ENCODE measurements around the gene NTMT1.
A peak's percentile ranks its signal among the peaks of the same experiment; 100 is the strongest.

Gene NTMT1

DNA sequence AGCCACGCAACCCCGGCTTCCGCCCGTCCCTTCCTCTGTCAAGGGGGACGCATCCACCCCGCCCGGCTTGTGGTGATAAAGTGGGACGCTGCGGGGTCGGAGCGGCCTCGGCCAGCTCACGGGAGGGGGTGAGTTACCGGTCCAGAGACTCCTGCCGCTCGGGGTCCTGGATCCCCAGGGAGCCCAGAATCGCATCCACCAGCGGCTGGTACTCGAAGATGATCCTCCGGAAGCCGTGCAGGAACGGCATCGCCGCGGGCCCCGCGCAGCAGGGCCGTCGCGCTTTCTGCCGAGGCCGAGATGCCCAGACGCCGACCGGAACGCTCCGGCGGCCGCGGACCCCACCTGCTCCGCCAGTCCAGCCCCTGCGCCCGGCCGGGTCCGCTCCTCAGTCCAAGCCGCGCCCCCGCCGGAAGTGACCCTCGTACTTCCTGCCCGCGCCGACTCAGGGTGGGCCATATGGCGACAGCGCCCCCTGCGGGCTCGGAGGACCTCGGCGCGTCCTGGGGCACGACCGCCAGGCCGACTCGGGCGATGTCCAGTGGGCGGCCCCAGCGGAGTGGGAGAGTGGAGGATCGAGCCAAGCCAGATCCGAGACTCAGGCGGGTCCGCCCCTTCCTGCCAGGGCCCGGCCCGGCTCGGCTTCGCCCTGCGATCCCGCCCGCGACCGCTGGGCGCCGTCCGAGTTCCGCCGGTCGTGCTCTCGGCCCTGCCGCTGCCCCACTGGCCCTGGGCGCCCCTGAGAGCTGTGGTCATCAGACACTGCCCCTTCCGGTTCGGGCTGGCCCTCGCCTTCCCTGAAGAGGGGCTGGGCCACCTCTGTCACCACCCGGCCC lies 16.0 kb downstream of the NTMT1 start, which contains the start of gene ASB6:
TSS of gene ASB6 (minus strand) at position 402 of the 836 bp plus-strand sequence. CDS start at position 250, 152 bp downstream.
- peaks cover 26% of the 10 kb centered on the region for H3K36me3 ChIP-seq (ENCODE audit: insufficient read depth, low read length)
- H3K4me1 ChIP-seq (ENCODE audit: insufficient read depth, low read length): peaks cover 21% of the 10 kb centered on the region
- H3K4me3 ChIP-seq (ENCODE audit: low read depth in 1 of 2, low read length in 2 of 2): peak within 1 kb of the TSS; percentile 87 to 88
- peak within 1 kb of the TSS; percentile 53 for H3K9ac ChIP-seq (ENCODE audit: low read length)
- no peaks in the 10 kb centered on the region for H3K27me3 ChIP-seq (ENCODE audit: control insufficient read depth in 1 of 2, insufficient read depth in 2 of 2, low read length in 2 of 2)
- H3K27ac ChIP-seq (ENCODE audit: low read depth, low read length): peak within 1 kb of the TSS; percentile 86
- H3K9me3 ChIP-seq (ENCODE audit: low read length): no peaks in the 10 kb centered on the region

DNA sequence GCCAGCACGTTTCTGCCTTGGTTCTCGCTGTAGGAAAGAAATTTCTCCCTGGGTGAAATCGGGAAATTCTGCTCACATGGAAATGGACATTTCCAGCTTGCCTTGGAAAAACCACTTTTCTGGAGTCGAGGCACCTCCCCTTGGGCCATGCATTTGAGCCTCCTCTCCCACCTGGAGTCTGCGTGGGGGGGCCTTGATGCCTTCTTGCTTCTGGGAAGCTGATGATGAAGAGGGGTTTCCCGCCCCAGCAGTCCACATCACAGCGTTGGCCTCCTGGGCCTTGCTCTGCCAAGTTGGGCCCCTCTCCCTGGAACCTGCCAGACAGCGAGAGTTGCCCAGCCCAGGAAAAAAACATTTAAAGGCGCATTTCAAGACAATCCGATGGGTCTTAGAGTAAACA lies 17.7 kb downstream of the NTMT1 start:
- no peaks in the 10 kb centered on the region for H3K27me3 ChIP-seq (ENCODE audit: control insufficient read depth in 1 of 2, insufficient read depth in 2 of 2, low read length in 2 of 2)
- no peak overlapping the region for H3K4me3 ChIP-seq (ENCODE audit: low read depth in 1 of 2, low read length in 2 of 2)
- no peaks in the 10 kb centered on the region for H3K9me3 ChIP-seq (ENCODE audit: low read length)
- H3K27ac ChIP-seq (ENCODE audit: low read depth, low read length): no peak overlapping the region
- H3K4me1 ChIP-seq (ENCODE audit: insufficient read depth, low read length): peaks cover 21% of the 10 kb centered on the region
- peaks cover 8% of the 10 kb centered on the region for H3K36me3 ChIP-seq (ENCODE audit: insufficient read depth, low read length)
- no peak overlapping the region for H3K9ac ChIP-seq (ENCODE audit: low read length)

GRCh38 chr9:129644365-129644764 lies 18.4 kb downstream of the NTMT1 start:
- Histone ChIP-seq H3K36me3 (ENCODE audit: insufficient read depth, low read length) (peaks cover 2% of the 10 kb centered on the region), H3K4me3 (ENCODE audit: low read depth in 1 of 2, low read length in 2 of 2) (no peak overlapping the region), H3K9me3 (ENCODE audit: low read length) (no peaks in the 10 kb centered on the region), H3K4me1 (ENCODE audit: insufficient read depth, low read length) (peaks cover 21% of the 10 kb centered on the region), H3K27ac (ENCODE audit: low read depth, low read length) (no peak overlapping the region), H3K27me3 (ENCODE audit: control insufficient read depth in 1 of 2, insufficient read depth in 2 of 2, low read length in 2 of 2) (no peaks in the 10 kb centered on the region), H3K9ac (ENCODE audit: low read length) (no peak overlapping the region)

DNA sequence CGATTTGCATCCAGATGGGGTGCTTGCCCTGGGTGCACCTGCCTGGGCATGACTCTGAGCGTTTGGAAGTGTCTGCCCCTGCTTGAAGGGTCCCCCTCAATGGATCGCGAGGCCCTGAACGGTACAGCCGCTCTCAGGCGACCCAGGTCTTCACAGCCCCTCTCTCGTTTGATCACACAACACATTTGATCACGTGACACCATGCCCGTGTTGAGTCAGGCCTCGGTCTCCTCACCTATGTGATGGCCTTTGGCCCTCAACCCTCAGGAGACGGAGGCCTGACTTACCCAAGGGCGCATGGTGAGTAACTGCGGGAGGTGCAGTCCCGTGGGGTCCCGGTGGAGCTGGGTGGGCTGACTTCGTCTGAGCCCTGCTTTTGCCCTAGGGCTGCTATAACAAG lies 18.9 kb downstream of the NTMT1 start:
- H3K36me3 ChIP-seq (ENCODE audit: insufficient read depth, low read length): no peaks in the 10 kb centered on the region
- no peak overlapping the region for H3K4me3 ChIP-seq (ENCODE audit: low read depth in 1 of 2, low read length in 2 of 2)
- H3K9me3 ChIP-seq (ENCODE audit: low read length): no peaks in the 10 kb centered on the region
- peaks cover 18% of the 10 kb centered on the region for H3K4me1 ChIP-seq (ENCODE audit: insufficient read depth, low read length)
- H3K27me3 ChIP-seq (ENCODE audit: control insufficient read depth in 1 of 2, insufficient read depth in 2 of 2, low read length in 2 of 2): no peaks in the 10 kb centered on the region
- no peak overlapping the region for H3K9ac ChIP-seq (ENCODE audit: low read length)
- H3K27ac ChIP-seq (ENCODE audit: low read depth, low read length): no peak overlapping the region

DNA sequence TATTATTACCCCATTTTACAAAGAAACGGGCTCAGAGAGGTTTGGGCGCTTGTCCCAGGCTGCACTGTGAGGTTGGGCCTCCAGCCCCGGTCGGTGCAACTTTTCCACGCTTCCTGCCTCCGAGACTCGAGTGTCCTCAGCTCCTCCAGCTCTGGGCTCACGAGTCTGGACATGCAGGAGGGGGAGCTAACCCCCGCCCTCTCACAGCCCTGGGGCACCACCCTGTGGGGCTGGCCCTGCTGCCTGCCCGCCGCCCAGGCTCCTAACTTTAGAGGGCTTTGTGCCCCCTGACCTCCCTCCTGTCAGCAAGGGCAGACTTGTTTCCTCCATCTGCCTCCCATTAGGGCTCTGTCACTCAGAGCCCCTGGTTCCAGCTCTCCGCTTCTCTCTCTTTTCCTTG lies 20.3 kb downstream of the NTMT1 start:
- no peak overlapping the region for H3K4me3 ChIP-seq (ENCODE audit: low read depth in 1 of 2, low read length in 2 of 2)
- H3K4me1 ChIP-seq (ENCODE audit: insufficient read depth, low read length): peaks cover 5% of the 10 kb centered on the region
- no peaks in the 10 kb centered on the region for H3K9me3 ChIP-seq (ENCODE audit: low read length)
- H3K27me3 ChIP-seq (ENCODE audit: control insufficient read depth in 1 of 2, insufficient read depth in 2 of 2, low read length in 2 of 2): no peaks in the 10 kb centered on the region
- no peak overlapping the region for H3K27ac ChIP-seq (ENCODE audit: low read depth, low read length)
- H3K9ac ChIP-seq (ENCODE audit: low read length): no peak overlapping the region
- no peaks in the 10 kb centered on the region for H3K36me3 ChIP-seq (ENCODE audit: insufficient read depth, low read length)

GRCh38 chr9:129646654-129647053 lies 20.7 kb downstream of the NTMT1 start:
- Histone ChIP-seq H3K4me1 (ENCODE audit: insufficient read depth, low read length) (peaks cover 4% of the 10 kb centered on the region), H3K27me3 (ENCODE audit: control insufficient read depth in 1 of 2, insufficient read depth in 2 of 2, low read length in 2 of 2) (no peaks in the 10 kb centered on the region), H3K27ac (ENCODE audit: low read depth, low read length) (no peak overlapping the region), H3K4me3 (ENCODE audit: low read depth in 1 of 2, low read length in 2 of 2) (no peak overlapping the region), H3K9me3 (ENCODE audit: low read length) (no peaks in the 10 kb centered on the region), H3K36me3 (ENCODE audit: insufficient read depth, low read length) (no peaks in the 10 kb centered on the region), H3K9ac (ENCODE audit: low read length) (no peak overlapping the region)

DNA sequence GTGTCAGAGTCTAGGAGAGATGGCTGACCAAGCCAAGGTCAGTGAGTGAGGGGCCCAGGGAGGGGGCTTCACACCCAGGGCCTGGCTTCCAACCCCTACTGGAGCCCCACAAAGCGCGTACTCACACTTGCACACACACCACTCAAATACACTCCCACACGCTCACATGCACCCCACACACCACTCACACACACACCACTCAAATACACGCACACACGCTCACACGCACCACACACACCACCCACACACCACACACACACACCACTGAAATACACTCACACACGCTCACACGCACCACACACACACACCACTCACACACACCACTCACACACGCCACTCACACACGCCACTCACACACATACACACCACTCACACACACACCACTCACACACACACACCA lies 21.7 kb downstream of the NTMT1 start:
- Histone ChIP-seq H3K27me3 (ENCODE audit: control insufficient read depth in 1 of 2, insufficient read depth in 2 of 2, low read length in 2 of 2) (no peaks in the 10 kb centered on the region), H3K4me1 (ENCODE audit: insufficient read depth, low read length) (peaks cover under 1% of the 10 kb centered on the region), H3K36me3 (ENCODE audit: insufficient read depth, low read length) (no peaks in the 10 kb centered on the region), H3K9ac (ENCODE audit: low read length) (no peak overlapping the region), H3K27ac (ENCODE audit: low read depth, low read length) (no peak overlapping the region), H3K9me3 (ENCODE audit: low read length) (no peaks in the 10 kb centered on the region), H3K4me3 (ENCODE audit: low read depth in 1 of 2, low read length in 2 of 2) (no peak overlapping the region)

DNA sequence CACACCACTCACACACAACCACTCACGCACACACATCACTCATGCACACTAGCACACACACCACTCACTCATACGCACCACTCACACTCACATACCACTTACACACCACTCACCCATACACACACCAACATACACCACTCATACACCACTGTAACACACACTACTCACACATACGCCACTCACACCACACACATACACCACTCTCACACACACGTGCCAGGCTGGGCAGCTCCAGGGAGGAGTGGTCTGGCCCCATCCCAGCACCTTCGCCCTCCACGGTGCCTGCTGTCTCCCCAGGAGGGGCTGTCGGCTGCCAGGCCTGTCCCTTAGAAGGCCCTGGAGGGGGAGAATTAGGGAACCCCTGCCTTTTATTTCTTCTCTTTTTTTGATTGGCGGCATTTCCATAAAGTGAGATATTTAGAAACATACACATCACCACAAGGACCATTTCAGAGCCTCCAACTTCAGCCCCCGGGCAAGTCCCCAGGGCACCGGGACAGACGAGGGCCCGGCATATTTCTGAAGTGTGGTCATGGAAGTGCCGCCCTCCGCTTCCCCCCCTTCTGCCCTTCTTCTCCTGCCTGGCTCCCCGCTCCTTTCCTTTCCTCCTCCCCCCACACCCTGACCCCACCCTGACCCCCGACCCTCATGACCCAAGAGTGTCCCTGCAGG lies 22.3 kb downstream of the NTMT1 start:
- Histone ChIP-seq H3K4me3 (ENCODE audit: low read depth in 1 of 2, low read length in 2 of 2) (no peak overlapping the region), H3K9me3 (ENCODE audit: low read length) (no peaks in the 10 kb centered on the region), H3K27me3 (ENCODE audit: control insufficient read depth in 1 of 2, insufficient read depth in 2 of 2, low read length in 2 of 2) (no peaks in the 10 kb centered on the region), H3K27ac (ENCODE audit: low read depth, low read length) (no peak overlapping the region), H3K36me3 (ENCODE audit: insufficient read depth, low read length) (no peaks in the 10 kb centered on the region), H3K4me1 (ENCODE audit: insufficient read depth, low read length) (no peaks in the 10 kb centered on the region), H3K9ac (ENCODE audit: low read length) (no peak overlapping the region)

DNA sequence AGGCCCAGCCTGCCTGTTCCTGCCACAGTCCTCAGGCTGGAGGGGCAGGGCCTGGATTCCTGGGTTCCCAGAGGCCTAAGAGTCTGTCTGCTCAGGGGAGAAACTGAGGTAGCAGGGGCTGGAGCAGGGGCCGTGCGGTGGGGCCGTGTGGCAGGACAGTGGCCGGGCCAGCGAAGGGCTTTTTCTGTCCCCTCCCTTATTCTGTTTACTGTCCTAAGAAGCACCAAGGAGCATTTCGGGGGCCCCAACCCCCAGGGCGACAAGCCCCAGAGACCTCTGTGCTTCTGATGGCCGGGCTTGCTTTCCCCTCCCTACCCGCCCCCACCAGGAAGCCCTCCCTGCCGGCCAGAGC lies 22.8 kb downstream of the NTMT1 start:
- no peaks in the 10 kb centered on the region for H3K27me3 ChIP-seq (ENCODE audit: control insufficient read depth in 1 of 2, insufficient read depth in 2 of 2, low read length in 2 of 2)
- no peak overlapping the region for H3K4me3 ChIP-seq (ENCODE audit: low read depth in 1 of 2, low read length in 2 of 2)
- H3K9ac ChIP-seq (ENCODE audit: low read length): no peak overlapping the region
- no peaks in the 10 kb centered on the region for H3K36me3 ChIP-seq (ENCODE audit: insufficient read depth, low read length)
- no peaks in the 10 kb centered on the region for H3K4me1 ChIP-seq (ENCODE audit: insufficient read depth, low read length)
- no peaks in the 10 kb centered on the region for H3K9me3 ChIP-seq (ENCODE audit: low read length)
- no peak overlapping the region for H3K27ac ChIP-seq (ENCODE audit: low read depth, low read length)

DNA sequence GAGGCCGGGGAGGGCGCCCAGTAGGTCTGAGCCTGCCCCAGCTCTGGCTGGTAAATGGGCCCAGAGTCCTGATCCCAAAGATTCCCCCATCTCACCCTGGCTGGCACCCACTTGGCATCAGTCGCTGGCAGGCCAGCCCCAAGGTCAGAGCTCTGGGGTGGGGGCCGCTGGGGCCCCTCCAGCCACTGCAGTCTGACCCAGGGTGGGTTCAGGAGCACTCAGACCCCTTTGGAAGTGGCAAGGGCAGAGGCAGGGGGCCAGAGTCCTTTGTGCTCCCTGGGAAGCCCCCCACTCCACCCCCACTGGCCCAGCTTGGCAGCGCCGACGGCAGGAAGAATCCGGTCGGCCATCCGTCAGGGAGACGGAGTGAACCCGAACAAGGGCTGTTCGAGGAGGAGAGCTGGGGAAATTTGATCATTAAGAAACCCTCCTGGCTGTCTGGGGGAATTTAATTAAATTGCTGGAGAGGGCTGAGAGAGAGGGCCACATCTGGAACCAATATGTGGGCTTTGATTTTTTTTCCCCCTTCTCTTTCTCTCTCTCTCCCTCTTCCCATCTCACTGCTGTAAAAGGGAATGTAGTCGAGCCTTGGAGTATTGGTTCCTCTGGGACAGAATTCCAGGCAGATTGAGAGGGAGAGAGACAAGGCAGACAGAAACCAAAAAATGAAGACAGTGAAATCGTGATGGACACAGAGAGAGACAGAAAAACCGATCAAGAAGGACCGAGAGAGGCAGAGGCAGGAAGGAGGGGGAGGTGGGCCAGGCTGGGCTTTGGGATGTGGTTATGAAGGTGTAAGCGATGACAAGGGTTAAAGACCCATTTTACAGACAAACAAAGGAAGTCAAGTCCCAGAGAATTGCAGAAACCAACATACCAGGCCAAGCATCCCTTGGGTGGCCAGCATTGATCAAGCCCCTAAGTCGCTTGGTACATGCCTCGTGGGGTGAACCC lies 24.0 kb downstream of the NTMT1 start:
- Histone ChIP-seq H3K4me3 (ENCODE audit: low read depth in 1 of 2, low read length in 2 of 2) (no peak overlapping the region), H3K4me1 (ENCODE audit: insufficient read depth, low read length) (no peaks in the 10 kb centered on the region), H3K27me3 (ENCODE audit: control insufficient read depth in 1 of 2, insufficient read depth in 2 of 2, low read length in 2 of 2) (no peaks in the 10 kb centered on the region), H3K9me3 (ENCODE audit: low read length) (no peaks in the 10 kb centered on the region), H3K36me3 (ENCODE audit: insufficient read depth, low read length) (no peaks in the 10 kb centered on the region), H3K9ac (ENCODE audit: low read length) (no peak overlapping the region), H3K27ac (ENCODE audit: low read depth, low read length) (no peak overlapping the region)

GRCh38 chr9:129650680-129651235 lies 24.8 kb downstream of the NTMT1 start:
- Histone ChIP-seq H3K27ac (ENCODE audit: low read depth, low read length) (no peak overlapping the region), H3K36me3 (ENCODE audit: insufficient read depth, low read length) (no peaks in the 10 kb centered on the region), H3K9ac (ENCODE audit: low read length) (no peak overlapping the region), H3K9me3 (ENCODE audit: low read length) (no peaks in the 10 kb centered on the region), H3K27me3 (ENCODE audit: control insufficient read depth in 1 of 2, insufficient read depth in 2 of 2, low read length in 2 of 2) (no peaks in the 10 kb centered on the region), H3K4me3 (ENCODE audit: low read depth in 1 of 2, low read length in 2 of 2) (no peak overlapping the region), H3K4me1 (ENCODE audit: insufficient read depth, low read length) (no peaks in the 10 kb centered on the region)

Measured in muscle layer of colon (tissue), 2 donors.